ENCODE data around the gene ALOX12. TPM values are rescaled to one million over a fixed set of nuclear protein-coding genes. Genes with fewer than 3 reads are reported as not detected.
"Not testable (repeated sequence)": the region's sequence is repeated elsewhere in the genome, so short reads cannot be mapped to it uniquely, and the experiment has no call there.

The ALOX12 gene
- polyA plus RNA-seq, 1 donor: 2.4 TPM

DNA sequence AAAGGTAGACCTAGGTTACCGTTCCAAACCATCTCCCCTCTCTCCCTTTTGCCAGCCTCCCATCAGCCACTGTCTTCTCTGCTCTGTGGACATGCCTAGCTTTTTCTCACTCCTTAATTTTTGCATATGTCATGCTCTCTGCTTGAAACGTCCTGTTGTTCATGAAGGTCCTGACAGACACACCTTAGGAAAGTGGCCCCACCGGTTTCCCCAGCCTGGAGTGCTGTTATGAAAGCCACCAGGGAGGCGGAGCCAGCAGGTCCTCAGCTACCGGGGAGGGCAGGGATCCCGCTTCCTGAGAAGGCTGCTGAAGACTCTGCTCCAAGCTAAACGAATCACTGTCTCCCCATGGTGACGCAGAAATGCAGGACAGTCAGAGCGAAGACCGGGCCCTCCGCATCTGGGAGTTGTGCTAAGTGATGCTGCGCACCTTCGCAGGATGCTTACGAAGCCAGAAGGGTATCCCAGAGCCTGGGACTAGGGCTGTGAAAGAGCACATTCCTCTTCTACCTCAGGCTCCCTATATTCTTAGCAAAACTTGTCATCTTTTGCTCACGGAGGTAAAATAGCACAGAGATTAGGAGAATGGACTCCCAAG, 50.4 kb downstream of the ALOX12 start:
- no peak for DNase-seq

DNA sequence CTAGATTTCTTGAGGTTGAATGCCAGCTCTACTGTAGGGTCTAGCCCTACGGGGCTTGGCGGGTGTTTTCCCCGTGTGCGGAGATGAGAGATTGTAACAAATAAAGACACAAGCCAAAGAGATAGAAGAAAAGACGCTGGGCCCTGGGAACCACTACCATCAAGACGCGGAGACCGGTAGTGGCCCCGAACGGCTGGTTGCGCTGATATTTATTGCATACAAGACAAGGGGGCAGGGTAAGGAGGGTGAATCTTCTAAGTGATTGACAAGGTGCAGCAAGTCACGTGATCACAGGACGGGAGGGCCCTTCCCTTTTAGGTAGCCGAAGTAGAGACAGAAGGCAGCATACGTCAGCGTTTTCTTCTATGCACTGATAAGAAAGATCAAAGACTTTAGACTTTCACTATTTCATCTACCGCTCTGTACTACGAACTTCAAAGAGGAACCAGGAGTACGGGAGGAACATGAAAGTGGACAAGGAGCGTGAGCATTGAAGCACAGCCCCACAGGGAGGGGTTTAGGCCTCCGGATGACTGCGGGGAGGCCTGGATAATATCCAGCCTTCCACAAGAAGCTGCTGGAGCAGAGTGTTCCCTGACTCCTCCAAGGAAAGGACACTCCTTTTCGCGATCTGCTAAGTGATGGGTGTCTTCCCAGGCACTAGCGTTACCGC, 51.0 kb downstream of the ALOX12 start:
- DNase-seq: not testable (repeated sequence)

DNA sequence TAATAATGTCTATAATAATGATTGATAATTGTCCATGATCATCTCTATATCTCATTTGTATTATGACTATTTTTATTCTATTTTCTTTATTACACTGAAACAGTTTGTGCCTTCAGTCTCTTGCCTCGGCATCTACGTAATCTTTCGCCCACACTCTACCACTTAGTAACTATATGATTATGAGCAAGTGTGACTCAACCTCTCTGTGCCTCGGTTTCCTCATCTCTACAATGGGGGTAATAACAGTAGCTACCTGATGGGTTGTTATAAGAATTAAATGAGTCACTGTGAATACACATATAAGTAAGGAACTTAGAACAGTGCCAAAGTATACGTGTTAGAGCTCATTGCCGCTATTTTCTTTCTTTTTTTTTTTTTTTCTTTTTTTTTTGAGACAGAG, 51.7 kb downstream of the ALOX12 start:
- DNase-seq: no peak

DNA sequence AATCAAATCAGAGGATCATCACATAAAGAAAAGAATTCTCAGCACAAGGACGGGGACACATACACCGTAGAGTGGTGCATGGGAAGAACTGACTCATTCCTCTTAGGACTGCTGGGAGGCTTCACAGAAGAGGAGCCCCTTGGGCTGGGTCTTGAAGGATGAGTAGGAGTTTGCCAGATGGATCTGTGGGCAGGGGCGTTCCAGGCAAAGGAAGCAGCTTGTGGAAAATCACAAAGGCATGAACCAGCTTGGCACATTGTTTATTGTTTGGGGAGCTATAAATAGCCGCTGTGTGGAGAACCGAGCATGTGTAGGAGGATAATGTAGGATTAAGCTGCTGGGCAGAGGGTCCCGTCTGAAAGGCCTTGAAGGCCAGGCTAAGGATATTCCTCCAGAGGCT, 53.1 kb downstream of the ALOX12 start:
- DNase-seq: no peak

DNA sequence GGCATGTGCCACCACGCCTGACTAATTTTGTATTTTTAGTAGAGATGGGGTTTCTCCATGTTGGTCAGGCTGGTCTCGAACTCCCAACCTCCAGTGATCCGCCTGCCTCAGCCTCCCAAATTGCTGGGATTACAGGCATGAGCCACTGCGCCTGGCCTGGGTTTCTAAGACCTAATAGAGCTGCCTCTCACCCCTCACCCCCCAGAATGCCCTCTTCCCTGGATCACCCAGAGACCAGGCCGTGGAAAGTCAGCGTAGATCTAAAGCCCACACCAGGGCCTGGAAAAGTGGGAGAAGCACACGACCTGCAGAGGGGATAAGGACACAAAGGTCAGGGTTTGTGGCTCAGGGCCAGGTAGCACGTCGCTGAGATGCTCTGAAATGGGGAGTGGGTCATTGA, 54.7 kb downstream of the ALOX12 start:
- not testable (repeated sequence) for DNase-seq

DNA sequence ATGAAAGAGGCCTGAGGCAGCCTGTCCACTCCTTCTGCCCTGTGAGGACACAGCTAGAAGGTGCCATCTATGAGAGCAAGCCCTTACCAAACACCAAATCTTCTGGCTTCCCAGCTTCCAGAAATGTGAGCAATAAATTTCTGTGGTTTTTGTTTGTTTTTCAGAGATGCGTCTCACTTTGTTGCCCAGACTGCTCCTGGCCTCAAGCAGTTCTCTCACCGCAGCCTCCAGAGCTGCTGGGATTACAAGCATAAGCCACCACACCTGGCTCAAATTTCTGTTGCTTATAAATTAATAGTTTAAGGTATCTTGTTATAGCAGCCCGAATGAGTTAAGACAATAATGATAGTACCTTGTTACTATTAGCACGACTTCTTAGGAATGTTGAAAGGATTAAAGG, 60.5 kb downstream of the ALOX12 start:
- DNase-seq: no peak

DNA sequence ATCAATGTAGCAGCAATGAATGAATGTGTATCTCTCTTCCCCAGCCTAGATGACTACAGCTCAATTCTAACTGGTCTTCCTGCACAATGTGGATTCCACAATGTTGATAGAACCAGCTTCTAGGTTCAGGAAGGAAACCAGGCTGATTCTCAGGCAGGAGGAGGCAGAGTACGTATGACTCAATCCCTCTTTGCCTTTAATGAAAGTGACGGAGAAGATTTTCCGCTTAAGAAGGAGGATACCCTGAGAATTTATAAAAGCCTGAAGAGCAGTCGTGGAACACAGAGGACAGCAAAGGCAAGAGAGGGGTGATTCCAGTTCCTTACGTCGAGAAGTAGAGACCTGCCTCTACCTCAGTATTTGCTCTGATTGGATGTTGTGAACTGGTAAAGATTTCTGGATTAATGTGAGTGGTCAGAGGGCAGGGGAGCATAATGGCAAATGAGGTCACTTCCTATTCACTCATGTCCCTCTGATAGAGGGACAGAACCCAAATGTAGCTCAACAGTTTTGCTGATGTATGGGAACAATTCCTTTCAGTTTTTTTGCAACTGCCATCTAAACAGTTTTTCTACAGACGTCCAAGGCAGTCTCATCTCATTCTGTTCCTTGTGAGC, 63.1 kb downstream of the ALOX12 start:
- no peak for DNase-seq

Other genes with a start within 250 kb of the ALOX12 start
- 18.8 TPM for gene XAF1, start 240.0 kb upstream of the ALOX12 start, polyA plus RNA-seq (ENCODE audit: insufficient read length)
- gene FBXO39, start 219.8 kb upstream of the ALOX12 start, polyA plus RNA-seq (ENCODE audit: insufficient read length): 0.17 TPM
- gene TEKT1, start 164.3 kb upstream of the ALOX12 start, polyA plus RNA-seq (ENCODE audit: insufficient read length): 0.62 TPM
- gene RNASEK, start 16.6 kb downstream of the ALOX12 start, polyA plus RNA-seq (ENCODE audit: insufficient read length): 144 TPM
- gene BCL6B, start 27.0 kb downstream of the ALOX12 start, polyA plus RNA-seq (ENCODE audit: insufficient read length): 21.8 TPM
- 4.0 TPM for gene SLC16A13, start 40.0 kb downstream of the ALOX12 start, polyA plus RNA-seq (ENCODE audit: insufficient read length)
- 0.18 TPM for gene SLC16A11, start 48.0 kb downstream of the ALOX12 start, polyA plus RNA-seq (ENCODE audit: insufficient read length)
- gene CLEC10A, start 84.2 kb downstream of the ALOX12 start, polyA plus RNA-seq (ENCODE audit: insufficient read length): 0.47 TPM
- gene ASGR2, start 118.8 kb downstream of the ALOX12 start, polyA plus RNA-seq (ENCODE audit: insufficient read length): 2.0 TPM
- gene ASGR1, start 183.3 kb downstream of the ALOX12 start, polyA plus RNA-seq (ENCODE audit: insufficient read length): 6.1 TPM
- gene DLG4, start 223.8 kb downstream of the ALOX12 start, polyA plus RNA-seq (ENCODE audit: insufficient read length): 36.0 TPM
- 478 TPM for gene ACADVL, start 223.9 kb downstream of the ALOX12 start, polyA plus RNA-seq (ENCODE audit: insufficient read length)
- gene DVL2, start 238.5 kb downstream of the ALOX12 start, polyA plus RNA-seq (ENCODE audit: insufficient read length): 52.5 TPM
- 52.8 TPM for gene PHF23, start 243.4 kb downstream of the ALOX12 start, polyA plus RNA-seq (ENCODE audit: insufficient read length)
- gene GABARAP, start 246.4 kb downstream of the ALOX12 start, polyA plus RNA-seq (ENCODE audit: insufficient read length): 390 TPM

Data from left kidney (tissue), 2 donors.